Ascending aorta (tissue), 2 donors: ENCODE measurements around the gene GPD1L. TPM values are rescaled to one million over a fixed set of nuclear protein-coding genes. Genes with fewer than 3 reads are reported as not detected.

ENCODE experiments used
- DNase-seq, 2 donors: peaks; one replicate each; pipeline ENCODE4 v3.0.0-alpha.2; 2019; ENCODE audit warnings: low spot score in 2 of 2
- H3K27ac ChIP-seq, 2 donors: fragments of 200-600 bp; sonication (generic); one replicate each; pipeline ENCODE4 v1.5.1; 2016 to 2017; ENCODE audit warnings: mild to moderate bottlenecking in 1 of 2
- H3K27me3 ChIP-seq: fragments of 200-600 bp; sonication (generic); one replicate; pipeline ENCODE4 v1.5.1; 2017
- H3K36me3 ChIP-seq, 2 donors: fragments of 200-600 bp; sonication (generic); one replicate each; pipeline ENCODE4 v1.5.1; 2016
- H3K4me1 ChIP-seq, 2 donors: fragments of 200-600 bp; sonication (generic); one replicate each; pipeline ENCODE4 v1.5.1; 2016 to 2017; ENCODE audit warnings: mild to moderate bottlenecking in 1 of 2
- H3K4me3 ChIP-seq, 2 donors: fragments of 200-600 bp; sonication (generic); one replicate each; pipeline ENCODE4 v1.5.1; 2016 to 2017; ENCODE audit warnings: mild to moderate bottlenecking in 1 of 2
- H3K9me3 ChIP-seq, 2 donors: fragments of 200-600 bp; sonication (generic); one replicate each; pipeline ENCODE4 v1.5.1; 2016
- CTCF ChIP-seq, 3 experiments: fragments of 200-600 bp in 2 of 3; fragments of 450-650 bp in 1 of 3; sonication (generic) in 2 of 3; IDR thresholded peaks; one replicate each; pipeline ENCODE4 v1.5.1; 2016 to 2019; ENCODE audit warnings: antibody characterized with exemption in 3 of 3, mild to moderate bottlenecking in 1 of 3, moderate library complexity in 1 of 3
- intact Hi-C: fragments of 100-400 bp; cut with DNase I; formaldehyde crosslinking; loops from one replicate; pipeline ENCODE4 v1.15.1; 2023
- total RNA-seq: library from RNA; depleted of rRNA; stranded (reverse); fragments of >200 nt; gene quantifications from one replicate; pipeline ENCODE4 v1.1.0, GENCODE V29; 2016

The GPD1L gene
- total RNA-seq, 1 donor from 2014 or later: 14.4 TPM

DNA sequence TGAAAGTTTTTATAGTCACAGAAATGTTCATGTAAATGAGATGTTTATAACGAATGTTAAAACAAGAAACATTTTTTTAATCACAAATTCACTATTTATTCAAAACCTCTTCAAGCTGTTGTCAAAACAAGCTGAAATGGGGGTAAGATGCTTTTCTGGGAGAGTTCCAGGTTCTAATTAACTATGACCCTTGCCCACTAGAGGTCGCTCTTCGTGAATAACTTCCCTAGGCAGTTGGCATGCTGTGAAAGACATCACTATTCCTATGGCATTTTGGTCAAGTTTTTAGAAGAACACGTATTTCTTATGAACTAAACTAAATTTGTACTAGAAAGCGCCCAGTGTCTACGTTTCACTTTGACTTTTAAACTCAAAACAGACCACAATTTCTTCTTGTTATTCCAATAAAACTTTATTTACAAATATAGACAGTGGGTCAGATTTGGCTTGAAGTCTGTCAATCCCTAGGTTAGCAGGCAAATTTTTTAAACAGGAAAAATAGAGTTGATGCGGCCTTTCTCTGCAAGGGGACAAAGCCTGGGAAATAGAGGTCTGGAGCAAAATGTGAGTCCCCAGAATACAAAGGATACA lies 69.3 kb downstream of the GPD1L start:
- intact Hi-C loops: no loop called here
- Histone ChIP-seq H3K27me3 (no peaks in the 10 kb centered on the region), H3K4me3 (no peak overlapping the region), H3K36me3 (no peaks in the 10 kb centered on the region), H3K27ac (no peak overlapping the region), H3K9me3 (peaks cover 8 to 13% of the 10 kb centered on the region in 2 donors), H3K4me1 (no peaks in the 10 kb centered on the region)
- no peak for DNase-seq
- peak in 2 of 3 experiments; percentile 29 to 41 for TF ChIP-seq CTCF (IDR thresholded peaks at IDR 0.05)

GRCh38 chr3:32176989-32177701 lies 70.7 kb downstream of the GPD1L start:
- Histone ChIP-seq H3K4me1 (no peaks in the 10 kb centered on the region), H3K27me3 (no peaks in the 10 kb centered on the region), H3K9me3 (no peaks in the 10 kb centered on the region), H3K4me3 (no peak overlapping the region), H3K36me3 (no peaks in the 10 kb centered on the region), H3K27ac (no peak overlapping the region)
- DNase-seq: no peak
- peak in 2 of 3 experiments; percentile 36 to 49 for TF ChIP-seq CTCF (IDR thresholded peaks at IDR 0.05)
- intact Hi-C loops: no loop called here

GRCh38 chr3:32177702-32178198 lies 71.3 kb downstream of the GPD1L start:
- Histone ChIP-seq H3K27me3 (no peaks in the 10 kb centered on the region), H3K27ac (no peak overlapping the region), H3K4me1 (no peaks in the 10 kb centered on the region), H3K4me3 (no peak overlapping the region), H3K36me3 (no peaks in the 10 kb centered on the region), H3K9me3 (no peaks in the 10 kb centered on the region)
- intact Hi-C loops: no loop called here
- peak; percentile 19 to 43 (median 41) for TF ChIP-seq CTCF (IDR thresholded peaks at IDR 0.05)
- peak in 1 of 2 donors; percentile 68 for DNase-seq

DNA sequence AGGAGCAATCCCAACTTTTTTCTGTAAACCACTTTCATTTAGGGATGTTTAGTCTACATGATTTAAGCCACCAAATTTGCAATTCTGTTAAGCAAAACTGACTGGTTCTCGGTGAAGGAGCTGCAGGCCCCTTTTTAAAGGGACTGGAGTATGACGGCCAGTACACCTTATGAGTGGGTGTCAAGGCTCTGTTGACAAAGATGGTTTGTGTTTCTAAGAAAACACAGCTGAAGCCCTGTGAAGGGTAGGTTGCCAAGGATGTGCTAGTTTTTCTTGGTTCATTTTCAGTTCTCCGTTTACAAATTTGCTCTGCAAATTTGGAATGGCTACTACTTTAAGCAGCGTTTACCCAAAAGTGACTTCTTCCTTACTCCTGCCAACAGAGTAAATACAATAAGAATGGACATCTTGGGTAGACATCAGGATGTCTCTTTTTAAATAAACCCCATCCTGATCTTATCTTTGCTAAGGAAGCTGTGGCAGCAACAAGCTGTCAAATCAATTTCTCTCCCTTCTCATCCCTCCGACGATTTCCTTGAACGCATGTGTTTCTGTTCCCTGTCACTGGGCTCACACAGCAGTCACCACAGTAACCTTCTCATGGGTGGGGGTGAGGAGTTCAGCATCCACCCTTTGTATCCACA lies 73.8 kb downstream of the GPD1L start:
- intact Hi-C loops: no loop called here
- Histone ChIP-seq H3K4me1 (no peaks in the 10 kb centered on the region), H3K36me3 (no peaks in the 10 kb centered on the region), H3K4me3 (no peak overlapping the region), H3K27me3 (no peaks in the 10 kb centered on the region), H3K27ac (no peak overlapping the region), H3K9me3 (no peaks in the 10 kb centered on the region)
- no peak for TF ChIP-seq CTCF (IDR thresholded peaks at IDR 0.05)
- DNase-seq: no peak

GRCh38 chr3:32181365-32181764 lies 74.9 kb downstream of the GPD1L start:
- intact Hi-C loops: no loop called here
- TF ChIP-seq CTCF (IDR thresholded peaks at IDR 0.05): no peak
- H3K27me3 ChIP-seq: no peaks in the 10 kb centered on the region

More at GRCh38 chr3:32181365-32181764, 74.9 kb downstream of the GPD1L start:
- H3K27ac ChIP-seq: no peak overlapping the region
- H3K4me3 ChIP-seq: no peak overlapping the region
- no peak for DNase-seq
- H3K36me3 ChIP-seq: no peaks in the 10 kb centered on the region
- H3K4me1 ChIP-seq: no peaks in the 10 kb centered on the region
- no peaks in the 10 kb centered on the region for H3K9me3 ChIP-seq
